NCI-H2081 (cell line): Measurements from ENCODE around the gene MASTL.

ENCODE experiments used
- DNase-seq, 2 experiments: peaks; one replicate each; lab custom pipeline; 2025; lab: John Stamatoyannopoulos, UW

The MASTL gene

GRCh38 chr10:27225011-27225590, 69.9 kb downstream of the MASTL start:
- no peak for DNase-seq

GRCh38 chr10:27225642-27226257, 70.6 kb downstream of the MASTL start:
- no peak for DNase-seq

GRCh38 chr10:27230022-27230421, 74.9 kb downstream of the MASTL start:
- no peak for DNase-seq

GRCh38 chr10:27235706-27236105, 80.6 kb downstream of the MASTL start:
- no peak for DNase-seq
